ENCODE results near the gene CABLES2. TPM values are rescaled to one million over a fixed set of nuclear protein-coding genes. Genes with fewer than 3 reads are reported as not detected.

Gene CABLES2
- total RNA-seq, 4 donors from 2014 or later = 7.2 to 33.8 (median 11.1) TPM

- Histone ChIP-seq H3K36me3 (no peaks in the 10 kb centered on the region), H3K4me3 (no peak overlapping the region), H3K27me3 (no peaks in the 10 kb centered on the region), H3K27ac (no peak overlapping the region), H3K9me3 (no peaks in the 10 kb centered on the region), H3K4me1 (peaks cover 0 to 5% (median 0%) of the 10 kb centered on the region in 4 donors)
- TF ChIP-seq POLR2A (IDR thresholded peaks at IDR 0.05) (no peak), CTCF (IDR thresholded peaks at IDR 0.05) (no peak)
- no peak for DNase-seq
These were observed 7.1 kb downstream of the CABLES2 start for GRCh38 chr20:62400021-62400420.

GRCh38 chr20:62398120-62398821 lies 8.8 kb downstream of the CABLES2 start:
- Histone ChIP-seq H3K4me3 (no peak overlapping the region), H3K27ac (no peak overlapping the region), H3K27me3 (no peaks in the 10 kb centered on the region), H3K36me3 (peaks cover 0 to 8% (median 0%) of the 10 kb centered on the region in 3 donors), H3K9me3 (no peaks in the 10 kb centered on the region), H3K4me1 (no peaks in the 10 kb centered on the region)
- no peak for TF ChIP-seq POLR2A (IDR thresholded peaks at IDR 0.05)
- no peak for TF ChIP-seq CTCF (IDR thresholded peaks at IDR 0.05)
- no peak for DNase-seq

GRCh38 chr20:62396367-62397239 lies 10.5 kb downstream of the CABLES2 start:
- peaks cover 0 to 18% (median 0%) of the 10 kb centered on the region in 3 donors for H3K36me3 ChIP-seq

DNA sequence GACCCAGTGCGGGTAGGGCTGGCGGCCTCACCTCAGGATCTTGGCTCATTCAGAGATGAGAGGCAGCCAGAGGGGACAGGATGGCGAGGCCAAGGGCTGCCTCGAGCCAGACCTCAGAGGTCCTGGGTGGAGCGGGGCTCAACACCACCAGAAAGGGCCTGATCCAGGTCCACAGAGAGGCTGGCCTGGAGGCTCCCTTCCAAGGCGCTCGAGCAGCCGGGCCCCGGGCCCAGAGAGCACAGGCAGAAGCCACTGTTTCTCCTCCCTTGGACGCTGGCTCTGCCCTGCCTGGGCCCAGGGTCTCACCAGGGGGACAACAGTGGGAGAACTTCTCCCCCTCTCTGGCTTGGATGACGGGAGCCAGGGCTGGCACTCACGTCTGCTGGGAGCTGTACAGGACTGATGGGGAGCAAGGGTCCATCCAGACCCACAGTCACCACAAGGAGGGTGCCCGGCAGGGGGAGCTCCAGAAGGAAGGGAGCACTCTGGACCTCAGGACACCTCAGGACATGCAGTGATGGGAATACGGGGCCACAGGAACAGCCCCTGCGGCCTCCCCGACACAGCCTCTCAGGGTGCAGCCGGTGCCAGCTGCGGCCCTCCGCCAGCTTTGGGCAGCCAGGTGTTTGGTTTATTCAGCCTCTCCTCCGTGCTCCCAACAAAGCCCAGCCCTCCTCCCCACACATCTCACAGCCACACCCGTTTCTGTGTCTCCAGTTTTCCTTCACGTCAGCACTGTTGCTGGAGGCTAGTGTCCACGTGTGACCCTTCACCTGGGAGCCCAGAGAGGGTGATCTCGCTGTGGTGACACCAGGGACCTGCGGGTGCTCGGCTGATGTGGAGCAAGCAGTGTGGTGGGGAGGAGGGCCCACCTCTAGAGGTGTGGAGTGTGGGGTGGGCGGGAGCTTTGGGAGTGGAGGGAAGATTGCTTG lies 11.5 kb downstream of the CABLES2 start:
- Histone ChIP-seq H3K4me3 (no peak overlapping the region), H3K27ac (no peak overlapping the region), H3K36me3 (peaks cover 0 to 18% (median 0%) of the 10 kb centered on the region in 3 donors), H3K4me1 (no peaks in the 10 kb centered on the region), H3K27me3 (no peaks in the 10 kb centered on the region), H3K9me3 (no peaks in the 10 kb centered on the region)
- no peak for DNase-seq
- peak in 2 of 6 experiments; percentile 17 to 32 for TF ChIP-seq CTCF (IDR thresholded peaks at IDR 0.05)
- no peak for TF ChIP-seq POLR2A (IDR thresholded peaks at IDR 0.05)

More at GRCh38 chr20:62396367-62397239, 10.5 kb downstream of the CABLES2 start:
- Histone ChIP-seq H3K4me1 (no peaks in the 10 kb centered on the region), H3K9me3 (no peaks in the 10 kb centered on the region), H3K27me3 (no peaks in the 10 kb centered on the region), H3K4me3 (no peak overlapping the region), H3K27ac (no peak overlapping the region)
- no peak for TF ChIP-seq POLR2A (IDR thresholded peaks at IDR 0.05)
- no peak for TF ChIP-seq CTCF (IDR thresholded peaks at IDR 0.05)
- DNase-seq = no peak
